DLD1 (cell line): ENCODE results near the gene PRKG1.

Source experiments
- in situ Hi-C: cut with HindIII; loops from 2 replicates; pipeline ENCODE4 v1.10.0; 2017; ENCODE audit warnings: low sequenced_read_pairs

PRKG1 gene

DNA sequence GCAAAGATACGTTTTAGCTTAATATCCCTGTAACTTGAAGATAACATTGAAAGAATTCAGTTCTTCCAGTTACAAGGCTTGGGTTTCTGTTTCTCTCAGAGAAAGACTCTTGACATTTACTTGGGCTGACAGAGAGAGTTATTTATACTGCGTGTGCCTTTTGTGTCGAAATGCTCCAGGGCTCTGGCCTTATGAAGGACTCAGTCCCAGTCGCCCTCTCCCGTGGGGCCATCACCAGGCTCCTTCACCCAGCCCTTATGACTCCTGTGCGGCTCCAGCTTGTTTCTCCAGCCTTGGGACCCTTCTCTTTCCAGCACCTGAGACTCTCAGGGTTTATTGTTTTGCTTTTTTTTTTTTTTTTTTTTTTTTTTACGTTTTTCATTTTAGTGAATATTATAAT lies 997.5 kb downstream of the PRKG1 start:
- in situ Hi-C loops = no loop called here

DNA sequence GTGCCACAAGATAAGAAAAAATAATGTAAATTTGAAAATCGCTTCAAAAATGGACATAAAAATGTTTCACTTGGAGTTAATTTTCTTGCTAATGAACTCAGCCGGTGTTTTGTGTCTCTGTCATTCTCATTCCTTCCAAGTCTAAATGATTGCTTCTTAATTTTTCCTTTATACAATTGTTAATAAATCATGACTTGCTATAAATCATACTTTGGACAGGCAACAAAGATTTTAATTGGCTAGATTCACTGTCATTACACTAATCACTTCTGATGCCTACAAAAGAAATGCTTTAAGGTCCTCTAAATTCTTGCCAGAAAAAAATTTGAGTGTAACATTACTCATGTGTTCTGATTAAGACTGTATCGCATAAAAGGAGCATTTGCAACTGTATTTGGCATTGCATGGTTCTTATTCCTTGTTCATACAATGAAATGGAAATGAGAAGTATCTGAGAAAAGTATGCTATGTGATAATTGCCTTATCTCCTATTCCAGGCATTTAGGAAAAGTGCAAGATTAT lies 1000.3 kb downstream of the PRKG1 start:
- in situ Hi-C loops = no loop called here

DNA sequence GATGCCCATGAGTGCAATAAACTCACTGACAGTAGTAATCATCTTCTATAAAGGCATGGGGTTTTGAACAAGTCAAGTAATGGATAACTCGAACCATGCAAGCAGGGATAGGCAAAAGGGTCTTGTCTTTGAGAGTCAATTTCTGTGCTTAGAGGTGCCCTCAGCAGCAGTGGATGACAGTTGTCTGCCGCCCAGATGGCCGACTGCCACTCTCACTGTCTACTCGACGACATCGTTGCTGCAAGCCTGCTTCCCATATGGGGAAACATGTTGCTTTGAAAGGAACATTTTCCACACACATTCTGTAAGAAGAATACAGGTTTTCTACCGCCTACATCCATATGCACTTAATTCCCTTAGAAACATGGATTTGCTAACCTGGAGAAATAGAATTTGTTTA lies 1003.5 kb downstream of the PRKG1 start:
- in situ Hi-C loops = no loop called here

GRCh38 chr10:52078397-52078937 lies 1004.2 kb downstream of the PRKG1 start:
- in situ Hi-C loops = no loop called here

GRCh38 chr10:52082307-52082706 lies 1008.0 kb downstream of the PRKG1 start:
- in situ Hi-C loops = no loop called here

DNA sequence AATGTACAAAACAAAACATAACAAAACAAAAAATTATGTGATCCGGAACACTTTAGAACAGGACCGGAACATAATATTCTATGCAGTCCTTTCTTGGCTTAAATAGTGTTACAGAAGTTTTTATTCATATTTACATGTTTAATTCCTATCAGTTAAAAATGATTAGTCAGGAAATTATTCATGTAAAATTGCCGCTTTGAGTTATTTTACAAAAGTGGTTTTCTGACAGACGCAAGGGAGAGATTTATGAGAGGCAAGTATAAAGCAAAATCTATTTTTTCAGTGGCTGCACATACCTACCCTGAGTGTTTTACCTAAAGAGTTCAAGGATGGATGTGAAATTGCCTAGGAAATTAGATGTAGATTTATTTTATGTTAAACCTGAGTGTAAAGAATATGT lies 1009.1 kb downstream of the PRKG1 start:
- in situ Hi-C loops = no loop called here

- in situ Hi-C loops = no loop called here
These were observed 1018.1 kb downstream of the PRKG1 start for GRCh38 chr10:52092390-52092789.

GRCh38 chr10:52098130-52098529 lies 1023.8 kb downstream of the PRKG1 start:
- in situ Hi-C loops = no loop called here

DNA sequence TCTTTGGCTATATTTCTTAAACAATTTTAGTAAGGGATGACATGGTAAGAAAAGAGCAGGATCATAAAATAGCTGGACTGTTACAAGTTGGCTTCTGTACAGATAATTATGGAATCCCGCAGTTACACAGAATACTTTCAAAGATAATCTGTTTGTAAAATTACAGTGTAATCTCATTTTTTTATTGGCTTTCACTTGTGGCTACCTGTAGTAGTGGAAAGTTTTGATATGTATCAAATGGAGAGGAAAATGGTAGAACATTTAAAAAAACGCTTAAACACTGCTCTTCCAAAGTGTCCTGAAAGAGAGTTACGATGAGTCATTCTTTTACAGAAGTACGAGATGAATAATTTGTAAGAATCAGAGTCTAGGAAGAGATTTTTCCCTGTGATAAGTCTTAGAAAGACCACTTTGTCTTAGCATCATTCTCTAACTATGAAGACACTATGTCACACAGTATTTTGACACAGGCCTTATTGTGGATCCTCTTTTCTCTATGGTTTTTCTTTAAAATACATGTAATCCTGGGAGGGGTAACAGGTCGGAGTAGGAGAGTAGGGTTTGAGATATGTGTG lies 1024.8 kb downstream of the PRKG1 start:
- in situ Hi-C loops = no loop called here

DNA sequence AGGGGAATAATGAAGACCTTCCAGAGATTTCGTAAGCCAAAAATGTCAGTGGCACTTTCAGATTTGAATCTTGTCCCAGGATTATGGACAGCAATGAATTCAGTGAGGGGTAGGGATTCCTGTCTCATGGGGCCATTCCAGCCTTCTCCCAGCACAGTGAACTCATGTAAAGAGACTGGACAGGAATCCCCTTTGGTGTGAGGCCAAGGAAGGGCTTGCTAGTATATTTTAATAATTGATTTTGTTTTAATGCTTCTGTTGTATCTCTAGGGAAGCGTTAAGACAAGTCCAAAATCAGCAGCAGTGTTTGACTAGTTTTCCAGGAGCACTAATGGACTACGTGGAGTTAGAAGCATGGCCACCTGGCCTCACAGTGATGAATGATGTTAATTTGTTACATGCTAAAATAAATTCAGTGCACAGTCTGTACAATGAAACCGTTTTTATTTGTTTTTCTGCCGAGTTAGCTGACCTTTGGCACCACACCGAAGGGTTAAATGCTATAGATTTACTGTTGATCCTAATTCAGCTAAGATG lies 1025.8 kb downstream of the PRKG1 start:
- in situ Hi-C loops = no loop called here

GRCh38 chr10:52105301-52105700 lies 1031.0 kb downstream of the PRKG1 start:
- in situ Hi-C loops = no loop called here

DNA sequence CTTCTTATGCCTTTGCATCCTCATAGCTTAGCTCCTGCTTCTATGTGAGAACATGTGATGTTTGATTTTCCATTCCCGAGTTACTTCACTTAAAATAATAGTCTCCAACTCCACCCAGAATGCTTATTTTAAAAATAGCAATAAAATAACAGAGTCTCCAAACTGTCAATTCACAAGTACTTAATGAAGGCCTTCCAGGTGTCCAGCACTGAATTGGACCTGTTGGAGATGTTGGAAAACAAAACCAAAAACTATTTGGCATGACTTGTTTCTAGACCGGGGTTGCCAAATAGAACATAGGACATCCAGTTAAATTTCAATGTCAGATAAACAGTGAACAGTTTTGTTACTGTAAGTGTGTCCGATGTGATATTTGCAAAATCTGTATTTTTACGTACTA lies 1031.7 kb downstream of the PRKG1 start:
- in situ Hi-C loops = no loop called here

GRCh38 chr10:52106899-52107298 lies 1032.6 kb downstream of the PRKG1 start:
- in situ Hi-C loops = no loop called here

DNA sequence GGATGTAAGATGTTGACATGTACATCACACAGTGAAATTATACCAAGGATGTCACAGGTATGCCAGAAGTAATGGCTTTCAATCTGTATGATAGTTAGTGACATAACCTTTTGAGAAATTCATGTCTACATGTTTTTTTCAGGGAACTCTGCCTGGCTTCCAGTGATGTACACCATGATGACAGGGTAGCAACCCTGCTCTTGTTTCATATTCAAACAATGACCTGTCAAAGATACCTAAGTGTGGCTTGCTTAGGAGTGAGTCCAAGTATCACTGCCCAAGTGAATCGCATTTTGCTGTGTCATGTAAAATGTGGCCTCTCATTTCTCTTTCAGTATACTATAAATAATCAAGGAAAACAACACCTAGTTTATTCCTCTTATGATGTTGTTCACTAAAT lies 1033.9 kb downstream of the PRKG1 start:
- in situ Hi-C loops = no loop called here

DNA sequence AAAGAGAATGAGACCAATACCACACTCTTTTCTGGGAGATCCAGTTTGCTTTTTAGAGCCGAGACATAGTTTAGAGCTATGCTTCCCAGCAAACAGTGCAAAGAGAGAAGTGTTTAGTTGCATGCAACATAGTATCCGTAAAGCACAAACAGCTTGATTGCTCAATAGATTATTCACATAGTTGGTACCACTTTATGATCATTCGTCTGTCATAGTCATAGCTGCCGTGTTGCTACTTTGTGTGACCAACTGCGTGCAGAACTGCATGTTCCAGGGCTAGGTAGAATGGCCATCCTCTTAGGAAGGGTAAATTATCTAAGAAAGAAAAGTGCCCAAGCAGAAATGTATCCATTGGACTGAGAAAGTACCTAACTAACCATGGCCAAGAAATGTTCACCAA lies 1036.3 kb downstream of the PRKG1 start:
- in situ Hi-C loops = no loop called here

- in situ Hi-C loops = no loop called here
These were observed 1037.0 kb downstream of the PRKG1 start for GRCh38 chr10:52111101-52111891.

- in situ Hi-C loops = no loop called here
These were observed 1041.5 kb downstream of the PRKG1 start for GRCh38 chr10:52115823-52116222.

DNA sequence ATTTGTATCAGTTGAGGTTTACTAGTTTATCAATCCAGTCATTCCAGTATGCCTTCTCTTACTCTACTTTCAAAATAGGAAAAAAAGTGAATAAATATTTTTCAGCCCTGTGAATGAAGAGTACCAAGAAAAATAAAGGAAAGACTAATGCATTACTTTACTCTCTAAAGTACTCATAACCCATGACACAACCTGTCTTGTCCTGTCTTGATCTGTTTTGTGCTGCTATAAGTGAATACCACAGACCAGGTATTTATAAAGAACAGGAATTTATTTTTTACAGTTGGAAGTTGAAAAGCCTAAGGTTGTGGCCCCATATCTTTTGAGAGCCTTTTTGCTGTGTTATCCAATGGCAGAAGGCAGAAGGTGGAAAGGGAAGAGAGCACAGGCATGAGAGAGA lies 1045.2 kb downstream of the PRKG1 start:
- in situ Hi-C loops = no loop called here

- in situ Hi-C loops = no loop called here
These were observed 1047.4 kb downstream of the PRKG1 start for GRCh38 chr10:52121688-52122087.

- in situ Hi-C loops = no loop called here
These were observed 1053.9 kb downstream of the PRKG1 start for GRCh38 chr10:52128056-52128683.

DNA sequence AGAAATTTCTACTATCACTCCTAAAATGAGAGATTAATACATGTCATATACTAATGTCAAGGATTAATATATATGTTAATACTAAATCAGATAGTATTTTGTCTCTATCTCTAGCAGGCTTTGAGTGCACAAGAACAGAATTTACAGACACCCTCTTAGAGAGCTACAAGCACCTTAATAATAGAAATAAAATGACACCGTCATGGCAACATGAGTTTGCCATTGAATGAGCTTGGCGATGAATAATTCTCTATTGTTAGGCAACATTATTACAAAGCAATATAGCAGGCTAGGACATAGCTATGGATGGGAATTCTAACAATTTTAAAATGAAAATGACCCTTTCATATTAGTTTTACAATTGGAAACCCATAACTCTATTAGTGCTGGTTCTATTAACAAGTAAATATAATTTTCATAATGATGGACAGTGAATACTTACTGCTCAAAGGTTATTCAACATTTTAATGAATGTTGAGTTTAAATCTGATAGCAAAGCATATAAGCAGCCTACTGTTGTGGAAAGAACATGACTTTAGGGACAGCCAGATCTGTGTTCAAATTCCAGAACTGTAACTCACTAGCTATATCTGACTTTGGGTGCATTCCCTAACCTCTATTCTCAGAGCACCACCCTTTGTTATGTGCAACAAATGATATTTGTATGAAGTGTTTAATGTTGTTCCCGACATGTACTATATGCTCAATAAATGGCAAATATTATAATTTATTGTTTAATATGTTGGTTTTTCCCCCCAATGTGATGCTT lies 1055.3 kb downstream of the PRKG1 start:
- in situ Hi-C loops = no loop called here
